Neural cell (in vitro differentiated cells): Measurements from ENCODE around the gene VPS72. TPM values are rescaled to one million over a fixed set of nuclear protein-coding genes. Genes with fewer than 3 reads are reported as not detected.
A peak's percentile ranks its signal among the peaks of the same experiment; 100 is the strongest.

Experiments used
- H2AFZ ChIP-seq: fragments of 200-600, 300-800 bp; sonication (generic), shearing (Covaris generic); 2 replicates; pipeline ENCODE4 v1.6.0; 2014; ENCODE audit warnings: low read depth, mild to moderate bottlenecking, antibody characterized with exemption, low read length, moderate library complexity
- H3F3A ChIP-seq: fragments of 200-600 bp; shearing (Covaris generic); 2 replicates; pipeline ENCODE4 v1.6.1; 2016; ENCODE audit warnings: mild to moderate bottlenecking, moderate library complexity, mixed read lengths, antibody characterized with exemption, low read length; ENCODE audit not compliant: insufficient read depth, poor library complexity, severe bottlenecking
- H3K27ac ChIP-seq: fragments of 200-600, 300-800 bp; sonication (generic), shearing (Covaris generic); 2 replicates; pipeline ENCODE4 v1.5.1; 2014; ENCODE audit warnings: mild to moderate bottlenecking, low read length, moderate library complexity
- H3K27me3 ChIP-seq: fragments of 300-800, 200-600 bp; sonication (generic), shearing (Covaris generic); 2 replicates; pipeline ENCODE4 v1.6.0; 2014; ENCODE audit warnings: mild to moderate bottlenecking, low read depth, low read length, moderate library complexity; ENCODE audit not compliant: insufficient read depth
- H3K36me3 ChIP-seq: fragments of 300-800, 200-600 bp; sonication (generic), shearing (Covaris generic); 2 replicates; pipeline ENCODE4 v1.5.1; 2014; ENCODE audit warnings: mild to moderate bottlenecking, antibody characterized with exemption, low read length, moderate library complexity; ENCODE audit not compliant: insufficient read depth
- H3K4me2 ChIP-seq: fragments of 300-800, 200-600 bp; sonication (generic), shearing (Covaris generic); 2 replicates; pipeline ENCODE4 v1.6.0; 2014; ENCODE audit warnings: mild to moderate bottlenecking, low read length
- H3K4me3 ChIP-seq: fragments of 300-800, 200-600 bp; sonication (generic), shearing (Covaris generic); 2 replicates; pipeline ENCODE4 v1.5.1; 2014; ENCODE audit warnings: mild to moderate bottlenecking, low read length, moderate library complexity
- H3K79me2 ChIP-seq: fragments of 200-600 bp; shearing (Covaris generic); replicated peaks from 2 replicates; pipeline ENCODE4 v1.6.0; 2014; ENCODE audit warnings: mild to moderate bottlenecking, low read length, moderate library complexity; ENCODE audit not compliant: insufficient read depth
- H3K9ac ChIP-seq: fragments of 300-800, 200-600 bp; sonication (generic), shearing (Covaris generic); 2 replicates; pipeline ENCODE4 v1.6.1; 2016; ENCODE audit warnings: mild to moderate bottlenecking, low read length, mixed read lengths
- H3K9me2 ChIP-seq: fragments of 200-600 bp; shearing (Covaris generic); 2 replicates; pipeline ENCODE4 v1.6.1; 2016; ENCODE audit warnings: mild to moderate bottlenecking, low read length, mixed read lengths; ENCODE audit not compliant: insufficient read depth
- H3K9me3 ChIP-seq: fragments of 200-600, 300-800 bp; sonication (generic), shearing (Covaris generic); 2 replicates; pipeline ENCODE4 v1.6.1; 2016; ENCODE audit warnings: mild to moderate bottlenecking, mixed run types, low read length, moderate library complexity, mixed read lengths
- H4K20me1 ChIP-seq: fragments of 200-600 bp; shearing (Covaris generic); 2 replicates; pipeline ENCODE4 v1.6.1; 2016; ENCODE audit warnings: mild to moderate bottlenecking, mixed run types; ENCODE audit not compliant: insufficient read depth
- EP300 ChIP-seq: fragments of 450-650 bp; conservative IDR thresholded peaks from 2 replicates; pipeline ENCODE4 v1.6.1; 2014; ENCODE audit warnings: antibody characterized with exemption, mild to moderate bottlenecking, moderate library complexity; ENCODE audit not compliant: poor library complexity, severe bottlenecking
- EZH2 ChIP-seq: fragments of 200-600, 300-800 bp; shearing (Covaris generic), sonication (generic); IDR thresholded peaks from 2 replicates; pipeline ENCODE4 v1.6.1; 2014; ENCODE audit warnings: antibody characterized with exemption, low read length, borderline replicate concordance, mild to moderate bottlenecking; ENCODE audit not compliant: insufficient read depth, poor library complexity, severe bottlenecking
- MXI1 ChIP-seq: fragments of 450-650 bp; conservative IDR thresholded peaks from 2 replicates; pipeline ENCODE4 v1.6.1; 2014; ENCODE audit warnings: antibody characterized with exemption, mild to moderate bottlenecking; ENCODE audit not compliant: poor library complexity, severe bottlenecking
- POLR2AphosphoS5 ChIP-seq: IDR thresholded peaks from 2 replicates; pipeline ENCODE4 v1.6.1; 2012
- RAD21 ChIP-seq: fragments of 450-650 bp; conservative IDR thresholded peaks from 2 replicates; pipeline ENCODE4 v1.6.1; 2014; ENCODE audit warnings: antibody characterized with exemption, mild to moderate bottlenecking, moderate library complexity
- SMC3 ChIP-seq: fragments of 450-650 bp; conservative IDR thresholded peaks from 2 replicates; pipeline ENCODE4 v1.6.1; 2014; ENCODE audit warnings: antibody characterized with exemption, mild to moderate bottlenecking, moderate library complexity; ENCODE audit not compliant: poor library complexity
- TAF1 ChIP-seq: IDR thresholded peaks from 2 replicates; pipeline ENCODE4 v1.6.1; 2012; ENCODE audit warnings: low read depth
- polyA plus RNA-seq: library from polyadenylated mRNA; depleted of rRNA; stranded (reverse); fragments of >200 nt; gene quantifications from 2 replicates; pipeline ENCODE4 v1.2.3, GENCODE V29; 2014
- TF ChIP-seq, protein P1 (sequence below): IDR thresholded peaks from 2 replicates; pipeline ENCODE4 v1.6.1; 2012; ENCODE audit warnings: borderline replicate concordance
- TF ChIP-seq, protein P2 (sequence below): fragments of 450-650 bp; IDR thresholded peaks from 2 replicates; pipeline ENCODE4 v1.5.1; 2014; ENCODE audit warnings: antibody characterized with exemption, mild to moderate bottlenecking, moderate library complexity; ENCODE audit not compliant: poor library complexity, severe bottlenecking

VPS72 gene
- polyA plus RNA-seq, 1 donor from 2014 or later = 232 TPM

DNA sequence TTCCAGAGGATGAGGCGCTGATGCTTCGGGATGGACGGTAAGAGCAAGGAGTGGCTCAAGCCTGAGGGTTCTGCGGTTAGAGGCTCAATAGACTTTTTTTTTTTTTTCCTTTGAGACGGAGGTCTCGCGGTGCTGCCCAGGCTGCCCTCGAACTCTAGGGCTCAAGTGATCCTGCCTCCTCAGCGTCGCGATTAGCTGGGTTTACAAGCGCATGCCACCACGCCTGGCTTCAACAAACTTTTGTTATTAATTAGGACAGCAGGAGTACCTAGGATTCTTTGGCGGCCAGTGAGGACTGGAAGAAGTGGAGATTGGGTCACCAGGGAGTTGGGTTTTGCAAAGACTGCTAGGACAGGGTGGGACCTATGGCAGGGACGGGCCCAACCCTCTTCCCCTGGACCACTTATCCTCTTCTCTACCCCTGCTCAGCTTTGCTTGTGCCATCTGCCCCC, 23.5 kb downstream of the VPS72 start:
- no peaks in the 10 kb centered on the region for H3K27me3 ChIP-seq
- no peaks in the 10 kb centered on the region for H4K20me1 ChIP-seq
- peak overlapping the region; percentile 83 for H3K9ac ChIP-seq
- H3K9me3 ChIP-seq = no peaks in the 10 kb centered on the region
- H3K27ac ChIP-seq = peak overlapping the region; percentile 89
- no peaks in the 10 kb centered on the region for H3K36me3 ChIP-seq
- H2AFZ ChIP-seq = peak overlapping the region; percentile 90
- no peak for TF ChIP-seq TAF1
- no peak for TF ChIP-seq EZH2
- TF ChIP-seq, protein P1, sequence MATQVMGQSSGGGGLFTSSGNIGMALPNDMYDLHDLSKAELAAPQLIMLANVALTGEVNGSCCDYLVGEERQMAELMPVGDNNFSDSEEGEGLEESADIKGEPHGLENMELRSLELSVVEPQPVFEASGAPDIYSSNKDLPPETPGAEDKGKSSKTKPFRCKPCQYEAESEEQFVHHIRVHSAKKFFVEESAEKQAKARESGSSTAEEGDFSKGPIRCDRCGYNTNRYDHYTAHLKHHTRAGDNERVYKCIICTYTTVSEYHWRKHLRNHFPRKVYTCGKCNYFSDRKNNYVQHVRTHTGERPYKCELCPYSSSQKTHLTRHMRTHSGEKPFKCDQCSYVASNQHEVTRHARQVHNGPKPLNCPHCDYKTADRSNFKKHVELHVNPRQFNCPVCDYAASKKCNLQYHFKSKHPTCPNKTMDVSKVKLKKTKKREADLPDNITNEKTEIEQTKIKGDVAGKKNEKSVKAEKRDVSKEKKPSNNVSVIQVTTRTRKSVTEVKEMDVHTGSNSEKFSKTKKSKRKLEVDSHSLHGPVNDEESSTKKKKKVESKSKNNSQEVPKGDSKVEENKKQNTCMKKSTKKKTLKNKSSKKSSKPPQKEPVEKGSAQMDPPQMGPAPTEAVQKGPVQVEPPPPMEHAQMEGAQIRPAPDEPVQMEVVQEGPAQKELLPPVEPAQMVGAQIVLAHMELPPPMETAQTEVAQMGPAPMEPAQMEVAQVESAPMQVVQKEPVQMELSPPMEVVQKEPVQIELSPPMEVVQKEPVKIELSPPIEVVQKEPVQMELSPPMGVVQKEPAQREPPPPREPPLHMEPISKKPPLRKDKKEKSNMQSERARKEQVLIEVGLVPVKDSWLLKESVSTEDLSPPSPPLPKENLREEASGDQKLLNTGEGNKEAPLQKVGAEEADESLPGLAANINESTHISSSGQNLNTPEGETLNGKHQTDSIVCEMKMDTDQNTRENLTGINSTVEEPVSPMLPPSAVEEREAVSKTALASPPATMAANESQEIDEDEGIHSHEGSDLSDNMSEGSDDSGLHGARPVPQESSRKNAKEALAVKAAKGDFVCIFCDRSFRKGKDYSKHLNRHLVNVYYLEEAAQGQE = no peak
- TF ChIP-seq EP300 = no peak
- TF ChIP-seq POLR2AphosphoS5 = no peak
- TF ChIP-seq, protein P2, sequence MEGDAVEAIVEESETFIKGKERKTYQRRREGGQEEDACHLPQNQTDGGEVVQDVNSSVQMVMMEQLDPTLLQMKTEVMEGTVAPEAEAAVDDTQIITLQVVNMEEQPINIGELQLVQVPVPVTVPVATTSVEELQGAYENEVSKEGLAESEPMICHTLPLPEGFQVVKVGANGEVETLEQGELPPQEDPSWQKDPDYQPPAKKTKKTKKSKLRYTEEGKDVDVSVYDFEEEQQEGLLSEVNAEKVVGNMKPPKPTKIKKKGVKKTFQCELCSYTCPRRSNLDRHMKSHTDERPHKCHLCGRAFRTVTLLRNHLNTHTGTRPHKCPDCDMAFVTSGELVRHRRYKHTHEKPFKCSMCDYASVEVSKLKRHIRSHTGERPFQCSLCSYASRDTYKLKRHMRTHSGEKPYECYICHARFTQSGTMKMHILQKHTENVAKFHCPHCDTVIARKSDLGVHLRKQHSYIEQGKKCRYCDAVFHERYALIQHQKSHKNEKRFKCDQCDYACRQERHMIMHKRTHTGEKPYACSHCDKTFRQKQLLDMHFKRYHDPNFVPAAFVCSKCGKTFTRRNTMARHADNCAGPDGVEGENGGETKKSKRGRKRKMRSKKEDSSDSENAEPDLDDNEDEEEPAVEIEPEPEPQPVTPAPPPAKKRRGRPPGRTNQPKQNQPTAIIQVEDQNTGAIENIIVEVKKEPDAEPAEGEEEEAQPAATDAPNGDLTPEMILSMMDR = no peak
- no peak for TF ChIP-seq SMC3
- TF ChIP-seq RAD21 = no peak
- no peak for TF ChIP-seq MXI1
- H3F3A ChIP-seq = peaks cover 3% of the 10 kb centered on the region
- peaks cover 20% of the 10 kb centered on the region for H3K79me2 ChIP-seq
- peak overlapping the region; percentile 76 for H3K4me2 ChIP-seq
- H3K9me2 ChIP-seq = no peaks in the 10 kb centered on the region
- H3K4me3 ChIP-seq = peak overlapping the region; percentile 88

DNA sequence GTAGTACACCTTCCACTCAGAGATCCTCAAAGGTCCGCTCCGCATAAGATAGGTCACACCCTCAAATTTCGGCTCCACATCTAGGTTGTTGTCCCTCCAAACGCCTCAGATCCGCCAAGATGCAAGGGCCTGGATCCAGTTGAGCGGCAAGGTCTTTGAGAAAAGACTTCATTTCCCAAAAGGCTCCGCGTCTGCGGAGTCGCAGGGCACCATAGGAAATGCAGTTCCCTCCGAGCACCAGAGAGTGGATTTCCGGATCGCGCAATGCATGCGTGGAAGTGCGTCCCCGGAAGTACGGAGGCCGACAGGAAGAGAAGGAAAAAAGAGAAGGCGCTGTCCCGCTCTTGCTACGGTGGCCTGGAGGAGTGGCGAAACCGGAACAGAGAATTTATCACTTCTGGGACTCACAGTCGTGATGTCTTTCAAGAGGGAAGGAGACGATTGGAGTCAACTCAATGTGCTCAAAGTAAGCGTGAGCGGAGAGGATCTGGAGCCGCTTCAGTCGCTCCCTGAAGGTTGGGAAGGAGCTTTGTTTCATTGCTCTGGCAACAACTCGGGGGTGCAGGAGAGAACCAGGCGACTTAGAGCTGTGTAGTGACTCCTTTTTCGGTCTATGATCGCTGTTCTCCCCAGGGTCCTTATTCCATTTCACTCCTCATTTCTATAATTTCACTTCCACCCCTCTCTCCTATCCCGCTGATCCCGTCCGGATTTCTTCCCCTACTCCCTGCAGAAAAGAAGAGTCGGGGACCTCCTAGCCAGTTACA, 24.1 kb downstream of the VPS72 start, which contains the start of the genes LYSMD1 and SCNM1:
LYSMD1 (minus strand) TSS at position 165 of the 767 bp plus-strand sequence. CDS start 644 bp downstream, outside the sequence.
SCNM1 (plus strand) TSS at position 407 of the 767 bp plus-strand sequence; CDS start at position 416, 9 bp downstream.
- Histone ChIP-seq H3K4me3 (peak within 1 kb of the TSS; percentile 88), H3K4me2 (peak within 1 kb of the TSS; percentile 97), H3K9me2 (no peaks in the 10 kb centered on the region), H2AFZ (peak within 1 kb of the TSS; percentile 95), H3K27ac (peak within 1 kb of the TSS; percentile 89), H3K27me3 (no peaks in the 10 kb centered on the region), H3F3A (peaks cover 3% of the 10 kb centered on the region), H3K9ac (peak within 1 kb of the TSS; percentile 83), H3K79me2 (peaks cover 20% of the 10 kb centered on the region), H3K9me3 (no peaks in the 10 kb centered on the region), H3K36me3 (no peaks in the 10 kb centered on the region), H4K20me1 (no peaks in the 10 kb centered on the region)
- TF ChIP-seq TAF1 (peak; percentile 25), SMC3 (peak; percentile 29), EP300 (no peak), POLR2AphosphoS5 (peak; percentile 78), RAD21 (no peak), MXI1 (peak; percentile 82), EZH2 (no peak)
- TF ChIP-seq, protein P1 = peak; percentile 78
- TF ChIP-seq, protein P2 = peak; percentile 49
